HG02798 (cell line): ENCODE data around the gene CTSO.

Source experiments
- ATAC-seq: cut with Tn5 transposase; IDR thresholded peaks from one replicate; pipeline ENCODE4 v1.9.1; 2021; ENCODE audit warnings: mild to moderate bottlenecking; ENCODE audit not compliant: unreplicated experiment, poor library complexity

CTSO gene

DNA sequence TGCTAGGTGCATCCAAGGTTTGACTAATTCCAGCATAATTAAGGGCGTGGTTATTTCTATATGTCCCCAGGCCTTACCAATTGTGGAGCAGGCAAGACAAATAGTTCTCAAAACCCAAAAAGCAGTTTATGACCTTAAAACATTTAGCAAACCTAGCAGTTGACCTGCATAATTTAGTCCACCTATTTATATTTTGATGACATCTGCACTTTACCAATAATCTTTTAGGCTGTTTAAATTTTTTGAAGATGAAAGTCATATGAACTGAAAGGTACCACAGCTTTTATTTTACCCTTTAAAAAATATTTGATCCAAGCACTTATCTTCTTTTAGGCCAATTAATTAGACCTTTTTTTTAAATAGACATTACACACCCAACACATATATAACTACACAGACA, 77.8 kb downstream of the CTSO start:
- ATAC-seq: no peak
